GM18519 (cell line): ENCODE measurements around the gene BTBD18.
A peak's percentile ranks its signal among the peaks of the same experiment; 100 is the strongest.

Source experiments
- ATAC-seq: cut with Tn5 transposase; IDR thresholded peaks from one replicate; pipeline ENCODE4 v1.9.1; 2021; ENCODE audit warnings: mild to moderate bottlenecking, moderate library complexity; ENCODE audit not compliant: unreplicated experiment, low FRiP score

The BTBD18 gene, protein sequence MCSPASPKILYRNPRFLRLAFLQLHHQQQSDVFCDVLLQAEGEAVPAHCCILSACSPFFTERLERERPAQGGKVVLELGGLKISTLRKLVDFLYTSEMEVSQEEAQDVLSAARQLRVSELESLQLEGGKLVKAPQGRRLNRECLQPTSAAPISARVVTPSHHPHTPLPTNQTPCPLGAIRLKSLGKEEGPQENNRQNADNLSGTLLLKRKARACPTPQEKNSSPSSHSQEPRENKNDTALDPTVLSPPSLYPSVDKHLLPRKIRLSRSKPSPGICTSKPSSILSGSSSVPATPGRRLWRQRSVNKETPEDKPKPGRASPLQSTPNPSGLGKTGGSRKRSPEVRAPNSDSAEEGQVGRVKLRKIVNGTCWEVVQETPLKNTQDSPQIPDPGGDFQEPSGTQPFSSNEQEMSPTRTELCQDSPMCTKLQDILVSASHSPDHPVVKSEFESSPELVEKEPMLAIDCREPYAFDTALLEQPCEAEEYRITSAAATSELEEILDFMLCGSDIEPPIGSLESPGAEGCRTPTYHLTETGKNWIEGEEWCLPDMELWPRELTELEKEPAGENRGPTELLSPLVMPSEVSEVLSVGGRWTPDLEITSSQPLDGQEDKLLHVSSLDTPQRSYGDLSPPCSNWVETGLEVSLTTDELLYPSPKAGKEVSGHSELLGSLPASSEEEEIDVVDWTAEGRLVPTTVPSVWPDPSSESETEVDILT

DNA sequence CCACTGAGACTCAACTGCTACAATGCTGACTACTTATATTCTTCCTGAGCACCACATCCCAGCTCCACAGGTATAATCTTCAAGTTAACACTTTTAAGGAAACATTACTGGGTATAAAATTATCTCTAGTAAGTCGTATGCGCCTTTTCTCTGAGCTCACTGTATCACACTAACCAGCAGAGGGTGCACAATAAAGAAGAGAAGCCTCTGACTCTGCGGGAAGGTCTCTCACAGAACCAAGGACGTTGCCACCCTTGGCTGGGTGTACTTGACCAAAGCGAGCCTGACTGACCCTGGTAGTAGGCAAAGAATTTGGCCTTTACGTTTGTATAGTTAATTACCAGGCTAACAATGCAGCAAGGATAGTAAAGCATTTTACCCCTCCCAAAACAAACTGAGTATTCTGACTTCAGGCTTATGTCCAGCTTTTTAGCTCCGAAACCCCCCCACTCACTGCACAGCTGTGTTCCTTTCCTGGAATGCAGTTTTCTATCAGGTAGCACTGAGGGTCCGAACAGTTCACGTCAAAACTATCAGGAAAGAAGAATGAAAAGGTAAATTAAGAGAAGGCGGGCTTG lies at the start of gene BTBD18:
Gene BTBD18, minus strand, starts transcription at position 144 of the 578 bp plus-strand sequence. CDS start 631 bp downstream, outside the sequence.
- ATAC-seq, result no peak

DNA sequence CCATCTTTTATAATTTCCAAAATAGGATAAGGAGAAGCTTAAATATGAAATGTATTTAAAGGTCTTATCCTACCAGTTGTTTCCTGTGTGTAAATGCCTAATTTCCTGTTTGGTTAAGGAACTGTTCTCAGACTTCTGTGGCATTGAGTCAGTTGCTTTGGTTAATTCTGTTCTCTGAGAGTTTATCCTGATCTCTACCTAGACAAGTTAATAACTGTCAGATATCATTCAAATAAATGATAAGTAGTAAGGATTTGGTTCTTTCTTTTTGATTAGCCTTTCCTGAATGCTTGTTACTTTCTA lies 49.5 kb upstream of the BTBD18 start:
- ATAC-seq, result no peak

DNA sequence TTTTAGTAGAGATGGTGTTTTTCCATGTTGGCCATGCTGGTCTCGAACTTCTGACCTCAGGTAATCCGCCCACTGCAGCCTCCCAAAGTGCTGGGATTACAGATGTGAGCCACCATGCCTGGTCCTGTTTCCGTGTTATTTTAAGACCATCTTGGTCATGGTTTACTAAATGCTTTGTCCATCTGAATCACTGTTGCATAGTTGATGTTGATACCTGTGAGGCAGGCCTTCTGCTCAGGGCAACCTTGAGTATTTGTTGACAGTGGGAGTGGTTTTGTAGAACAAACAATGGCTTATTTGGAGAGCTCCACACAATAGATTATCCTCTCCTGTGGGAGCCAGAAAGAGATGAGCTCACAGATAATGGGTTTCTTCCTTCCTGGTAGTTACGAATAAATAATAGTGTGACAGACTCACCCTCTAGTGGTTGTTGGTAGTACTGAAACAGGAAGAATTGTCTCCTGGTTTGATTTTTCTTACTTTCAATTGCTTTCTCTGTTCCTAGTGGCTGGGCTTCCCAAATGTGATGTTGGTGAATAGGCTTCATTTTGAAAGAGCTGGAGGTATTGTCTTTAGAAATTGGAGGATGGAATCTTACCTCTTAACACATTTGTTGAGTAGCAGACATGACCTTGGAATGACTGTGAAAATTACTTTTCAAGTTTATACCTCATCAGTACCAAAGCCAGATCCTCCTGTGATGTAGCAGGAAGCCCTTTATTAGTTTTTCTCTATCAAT lies 49.0 kb upstream of the BTBD18 start:
- peak; percentile 59 for ATAC-seq

DNA sequence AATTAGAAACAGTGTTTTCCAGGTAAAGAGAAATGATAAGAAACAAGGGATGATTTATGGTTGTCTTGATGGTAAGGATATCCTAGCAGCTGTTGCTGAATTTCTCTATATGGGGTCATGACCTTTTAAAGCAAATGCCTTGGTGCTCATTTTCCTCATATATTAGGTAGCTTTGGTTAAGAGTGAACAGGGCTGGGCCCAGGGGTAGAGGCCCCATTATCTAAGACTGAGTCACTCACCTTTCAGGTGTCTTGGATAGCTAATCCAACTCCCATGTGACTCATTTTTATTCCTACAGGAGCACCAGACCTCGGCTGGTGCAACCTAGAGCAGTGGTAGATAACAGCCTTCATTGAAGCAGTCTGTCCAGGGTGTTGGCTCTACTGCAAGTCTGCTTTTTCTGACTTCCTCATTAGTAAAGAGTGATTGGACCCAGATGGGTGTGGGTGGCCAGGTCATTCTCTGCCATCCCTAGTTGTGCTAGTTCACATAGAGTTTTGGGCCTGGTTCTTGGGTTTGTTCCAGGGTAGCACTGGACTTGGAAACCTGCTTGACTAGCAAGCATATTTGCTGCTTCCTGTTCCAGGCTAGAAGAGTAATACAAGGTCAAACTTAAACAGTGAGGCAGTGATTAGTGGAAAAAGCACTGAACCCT lies 47.4 kb upstream of the BTBD18 start:
- ATAC-seq, result no peak

- ATAC-seq, result no peak
These were observed 41.9 kb upstream of the BTBD18 start for GRCh38 chr11:57793351-57794115.

GRCh38 chr11:57792870-57793269 lies 41.3 kb upstream of the BTBD18 start:
- no peak for ATAC-seq

DNA sequence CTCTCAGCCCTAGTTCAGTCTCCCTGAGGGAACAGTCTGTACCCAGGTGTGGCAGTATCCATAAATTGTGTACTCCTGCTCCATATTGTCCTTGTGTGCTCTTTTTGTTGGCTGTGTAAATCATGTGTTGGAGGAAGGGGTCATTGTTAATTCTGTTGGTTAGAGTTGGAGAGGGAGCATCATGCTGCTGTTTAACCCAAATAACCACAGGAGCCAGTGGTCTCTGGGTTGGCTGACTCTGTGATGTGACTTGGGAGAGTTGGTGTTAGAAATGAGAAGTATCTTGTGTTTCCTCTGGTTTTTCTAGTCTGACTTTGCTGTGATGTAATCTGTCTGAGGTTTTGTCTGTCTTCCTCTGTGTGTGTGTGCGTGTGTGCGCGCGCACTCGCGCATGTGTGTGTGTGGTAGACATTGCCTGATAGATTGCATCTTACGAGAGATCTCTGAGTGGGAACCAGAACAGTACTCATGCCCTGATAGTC lies 40.5 kb upstream of the BTBD18 start:
- peak; percentile 93 for ATAC-seq

DNA sequence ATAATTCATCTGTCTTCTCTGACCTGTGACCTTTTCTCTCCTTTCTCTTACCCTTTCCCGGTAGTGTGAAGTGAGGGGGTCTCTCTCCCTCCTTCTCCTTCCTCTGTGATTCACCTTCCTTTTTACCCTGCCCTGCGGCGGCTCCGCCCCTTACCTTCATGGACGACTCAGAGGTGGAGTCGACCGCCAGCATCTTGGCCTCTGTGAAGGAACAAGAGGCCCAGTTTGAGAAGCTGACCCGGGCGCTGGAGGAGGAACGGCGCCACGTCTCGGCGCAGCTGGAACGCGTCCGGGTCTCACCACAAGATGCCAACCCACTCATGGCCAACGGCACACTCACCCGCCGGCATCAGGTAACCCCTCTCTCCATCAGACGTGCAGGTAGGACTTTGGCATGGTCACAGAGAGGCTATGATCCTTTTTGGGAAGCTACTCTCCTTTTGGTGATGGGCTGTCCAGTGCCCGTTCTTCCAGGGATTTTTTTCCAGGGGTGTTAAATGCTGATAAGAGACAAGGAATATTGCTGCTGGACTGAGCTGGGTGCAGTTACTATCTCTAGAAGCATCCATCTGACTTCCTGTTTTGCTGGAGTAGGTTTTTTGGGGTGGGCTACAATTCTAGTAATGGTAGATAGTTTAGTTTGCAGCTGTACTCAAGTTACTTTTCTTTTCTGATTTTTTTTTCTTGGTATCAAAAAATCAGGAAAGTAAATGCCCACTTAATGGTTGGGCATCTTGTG lies 39.9 kb upstream of the BTBD18 start:
- ATAC-seq, result no peak

DNA sequence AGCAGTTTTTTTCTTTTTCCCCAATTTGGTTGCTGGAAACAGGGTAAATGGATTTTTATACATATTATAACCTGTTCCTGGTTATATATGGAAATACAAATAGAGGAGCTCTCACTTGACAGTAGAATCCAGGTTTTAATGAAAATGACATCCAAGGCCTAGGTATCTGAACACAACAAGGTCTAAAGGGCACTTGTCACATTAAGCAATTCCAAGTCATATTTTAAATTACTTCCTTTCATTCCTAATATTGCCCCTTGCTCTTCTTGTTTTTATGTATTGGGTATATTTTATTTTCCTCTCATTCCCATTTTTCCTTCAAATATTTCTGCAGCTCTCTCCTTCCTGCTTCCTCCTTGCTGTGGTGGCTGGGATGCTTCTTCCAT lies 37.1 kb upstream of the BTBD18 start:
- ATAC-seq, result no peak

- ATAC-seq, result no peak
These were observed 36.5 kb upstream of the BTBD18 start for GRCh38 chr11:57787920-57788702.

DNA sequence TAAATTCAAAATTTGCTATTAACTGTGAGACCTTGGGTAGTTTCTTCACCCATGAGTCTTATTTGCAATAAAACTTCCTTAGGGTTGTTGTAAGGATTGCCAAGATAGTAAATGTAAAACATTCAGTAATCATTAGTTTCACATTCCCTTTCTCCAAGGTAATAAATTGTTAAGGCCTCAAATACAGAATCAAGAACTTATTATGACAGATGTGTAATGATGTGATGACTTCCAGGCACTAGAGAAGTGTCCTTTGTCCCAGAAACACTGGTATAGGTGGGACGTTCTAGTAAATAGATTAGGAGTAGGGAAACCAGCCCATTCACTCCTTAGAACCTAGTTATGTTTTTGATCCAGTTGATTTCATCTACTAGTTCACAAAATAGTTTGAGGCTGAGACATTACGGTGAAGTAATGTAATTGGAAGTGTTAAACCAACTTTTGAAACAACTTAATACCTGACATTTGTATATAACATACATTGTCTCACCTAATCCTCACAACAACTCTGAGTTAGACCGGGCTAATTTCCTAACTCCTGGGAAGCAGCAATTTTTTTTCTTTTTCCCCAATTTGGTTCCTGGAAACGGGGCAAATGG lies 35.5 kb upstream of the BTBD18 start:
- no peak for ATAC-seq

- no peak for ATAC-seq
These were observed 34.8 kb upstream of the BTBD18 start for GRCh38 chr11:57786436-57786835.

- peak; percentile 43 for ATAC-seq
These were observed 33.5 kb upstream of the BTBD18 start for GRCh38 chr11:57785072-57785471.

DNA sequence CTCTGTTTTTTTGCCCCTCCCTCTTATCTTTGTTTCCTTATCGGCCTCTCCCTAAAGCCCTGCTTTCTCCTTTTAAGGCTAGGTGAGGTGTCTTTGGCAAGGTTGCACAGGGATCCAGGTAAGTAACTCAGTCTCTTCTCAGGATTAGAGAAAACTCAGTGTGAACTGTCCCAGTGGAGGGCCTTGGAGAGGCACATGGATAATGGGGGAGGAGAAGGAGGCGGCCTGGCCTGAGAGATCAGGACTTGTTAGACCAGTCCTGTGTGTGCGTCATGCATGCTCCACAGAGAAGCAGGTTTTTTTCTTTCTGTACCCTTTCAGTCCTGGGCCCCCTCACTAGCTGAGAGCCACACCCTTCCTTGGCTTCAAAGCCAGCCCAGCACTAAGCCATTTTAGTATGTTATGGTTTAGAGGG lies 29.9 kb upstream of the BTBD18 start:
- ATAC-seq, result no peak

DNA sequence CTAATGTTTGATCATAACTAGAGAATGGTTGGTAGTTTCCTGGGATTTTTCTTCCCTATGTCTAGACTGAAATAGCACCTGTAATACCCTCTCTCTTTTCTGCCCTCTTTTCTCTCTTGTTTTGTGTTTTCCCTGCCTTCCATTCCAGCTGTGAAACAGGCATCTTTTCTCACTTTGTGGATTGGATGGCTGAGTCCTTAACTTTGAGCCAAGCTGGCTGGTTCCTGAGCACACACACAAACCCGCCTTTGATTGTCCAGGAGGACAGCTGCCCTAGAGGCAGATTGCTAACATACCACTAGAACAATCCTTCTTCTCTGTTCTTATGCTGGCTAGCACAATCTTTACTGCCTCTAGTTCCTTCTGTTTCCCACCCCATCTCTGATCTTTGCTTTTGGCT lies 27.7 kb upstream of the BTBD18 start:
- ATAC-seq, result no peak

DNA sequence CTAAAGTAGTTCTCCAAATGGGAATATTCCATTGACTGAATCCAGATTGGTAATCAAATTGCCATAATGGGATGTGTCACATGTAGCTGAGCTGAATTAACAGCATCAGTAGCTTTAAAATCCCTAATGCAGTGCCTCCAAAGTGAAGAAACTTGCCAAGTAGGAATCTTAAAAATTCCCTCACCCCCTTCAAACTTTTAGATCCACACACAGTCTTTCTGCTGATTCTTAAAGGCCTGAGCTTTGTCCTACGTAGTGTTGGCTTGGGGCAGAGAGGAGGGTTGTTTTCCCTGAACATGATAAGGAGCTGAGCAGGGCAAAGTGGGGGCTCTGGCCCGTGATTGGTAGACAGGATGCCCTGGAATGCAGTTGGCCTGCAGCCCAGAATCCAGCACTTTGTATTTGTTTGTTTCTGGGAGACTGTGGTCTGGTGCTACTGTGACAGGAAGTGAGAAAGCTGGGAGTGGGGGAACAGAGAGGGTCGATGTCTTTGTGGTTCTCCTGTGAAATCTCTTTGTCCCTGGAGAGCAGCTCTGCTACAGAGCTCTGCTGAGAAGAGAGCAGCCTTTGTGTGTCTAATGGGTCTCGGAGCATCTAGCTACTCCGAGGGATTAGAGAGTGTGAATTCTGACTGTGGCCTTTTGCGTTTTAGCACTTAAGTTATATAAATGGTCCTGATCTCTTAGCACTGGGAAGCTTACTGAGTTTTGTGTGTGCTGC lies 26.9 kb upstream of the BTBD18 start:
- no peak for ATAC-seq

DNA sequence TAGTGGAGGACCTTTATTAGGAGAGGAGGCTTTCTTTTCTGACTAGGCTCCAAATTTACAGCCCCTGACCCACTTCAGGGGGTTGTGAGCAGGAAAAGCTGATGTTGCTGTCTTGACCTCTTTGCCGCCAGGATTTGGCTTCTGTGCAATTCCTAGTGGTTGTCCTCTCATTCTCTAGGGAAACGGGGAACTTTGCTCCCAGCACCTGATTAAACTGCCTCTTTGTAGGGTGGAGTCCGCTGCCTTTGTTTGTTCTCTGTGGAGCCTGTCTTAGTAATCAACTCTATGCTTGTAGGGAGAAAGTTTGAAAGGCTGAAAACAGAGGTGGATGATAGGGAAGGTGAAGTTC lies 26.3 kb upstream of the BTBD18 start:
- ATAC-seq, result no peak
